CD4-positive, alpha-beta memory T cell (primary cell): ENCODE data around the gene DCST2. TPM values are rescaled to one million over a fixed set of nuclear protein-coding genes. Genes with fewer than 3 reads are reported as not detected.

Source experiments
- CTCF ChIA-PET: fragments of 350-600 bp; sonication (Branson Sonifier 250); formaldehyde crosslinking; loops from one replicate; lab custom pipeline; 2021; ENCODE audit warnings: inconsistent platforms; ENCODE audit not compliant: partially characterized antibody; lab: Charles Lee
- POLR2A ChIA-PET: fragments of 350-600 bp; sonication (Branson Sonifier 250); formaldehyde crosslinking; loops from one replicate; lab custom pipeline; 2021; ENCODE audit not compliant: partially characterized antibody; lab: Charles Lee
- DNase-seq, 5 donors: peaks; one replicate each; pipeline versions ENCODE4 v3.0.0 to v3.0.0-alpha.2; 2020 to 2022; ENCODE audit warnings: mixed read lengths in 1 of 5
- H3K27ac ChIP-seq: one replicate; pipeline ENCODE4 v1.7.0; 2013; ENCODE audit warnings: low read depth, low read length
- H3K27me3 ChIP-seq: 2 replicates; pipeline ENCODE4 v1.7.0; 2013; ENCODE audit warnings: mild to moderate bottlenecking, low read length, moderate library complexity; ENCODE audit not compliant: insufficient read depth
- H3K36me3 ChIP-seq: 2 replicates; pipeline ENCODE4 v1.7.0; 2013; ENCODE audit warnings: mild to moderate bottlenecking, low read length, moderate library complexity; ENCODE audit not compliant: insufficient read depth
- H3K4me1 ChIP-seq: 2 replicates; pipeline ENCODE4 v1.7.0; 2013; ENCODE audit warnings: mild to moderate bottlenecking, low read length, moderate library complexity; ENCODE audit not compliant: insufficient read depth
- H3K4me3 ChIP-seq, 2 donors: one replicate each; pipeline ENCODE4 v1.7.0; 2013; ENCODE audit warnings: low read length in 2 of 2, mild to moderate bottlenecking in 1 of 2
- H3K9me3 ChIP-seq, 2 donors: one replicate each; pipeline ENCODE4 v1.7.0; 2013; ENCODE audit warnings: low read length in 2 of 2, control low read depth in 1 of 2; ENCODE audit not compliant: control insufficient read depth in 1 of 2
- H3K27ac Mint-ChIP-seq, 7 donors: one replicate each; pipeline ENCODE4 v1.8.0; 2020 to 2021; ENCODE audit warnings: mixed read lengths in 7 of 7, mild to moderate bottlenecking in 6 of 7, inconsistent platforms in 3 of 7, moderate library complexity in 3 of 7
- H3K27me3 Mint-ChIP-seq, 2 donors: one replicate each; pipeline ENCODE4 v1.8.0; 2020 to 2021; ENCODE audit warnings: mixed read lengths in 2 of 2
- H3K36me3 Mint-ChIP-seq, 2 donors: one replicate each; pipeline ENCODE4 v1.8.0; 2020 to 2021; ENCODE audit warnings: mixed read lengths in 2 of 2, inconsistent platforms in 1 of 2, mild to moderate bottlenecking in 1 of 2
- H3K4me1 Mint-ChIP-seq, 4 donors: one replicate each; pipeline ENCODE4 v1.8.0; 2020 to 2021; ENCODE audit warnings: mixed read lengths in 4 of 4, mild to moderate bottlenecking in 1 of 4
- H3K4me3 Mint-ChIP-seq, 8 donors: one replicate each; pipeline ENCODE4 v1.8.0; 2020 to 2021; ENCODE audit warnings: mixed read lengths in 8 of 8, mild to moderate bottlenecking in 7 of 8, moderate library complexity in 6 of 8, inconsistent platforms in 3 of 8
- H3K9me3 Mint-ChIP-seq, 8 donors: one replicate each; pipeline ENCODE4 v1.8.0; 2020 to 2021; ENCODE audit warnings: mixed read lengths in 8 of 8, mild to moderate bottlenecking in 5 of 8, inconsistent platforms in 3 of 8, moderate library complexity in 1 of 8
- intact Hi-C: fragments of 100-400 bp; cut with micrococcal nuclease; formaldehyde crosslinking; loops from one replicate; pipeline ENCODE4 v1.15.1; 2023
- polyA plus RNA-seq, 2 donors: library from polyadenylated mRNA; unstranded; fragments of 300-500 nt; fragmentation: Illumina TruSeq; gene quantifications; one replicate each; pipeline ENCODE4 v1.2.3, GENCODE V29; 2021
- total RNA-seq, 2 experiments: library from RNA; stranded (reverse); gene quantifications; one replicate each; pipeline ENCODE4 v1.2.3, GENCODE V29; 2021

DCST2 gene
- total and polyA plus RNA-seq, 4 experiments from 2014 or later, result 4.0 to 4.1 TPM; not detected in 2

GRCh38 chr1:155016231-155016831, 17.2 kb downstream of the DCST2 start:
- peak overlapping the region in 1 of 2 donors; percentile 11 for H3K4me3 ChIP-seq
- DNase-seq, result peak in 1 of 5 donors; percentile 38

GRCh38 chr1:155015527-155016230, 17.9 kb downstream of the DCST2 start:
- ChIA-PET POLR2A (interaction anchor here (1.8 to 38.9 kb wide), 7 partner anchors 8 to 124 kb away, joined by 4 to 1543 read pairs (median 67); partner anchors contain the start of genes CKS1B, FLAD1, LENEP and PBXIP1), CTCF (interaction anchor here (1.2 to 18.7 kb wide), 13 partner anchors 8 to 456 kb away, joined by 3 to 381 read pairs (median 26); partner anchors contain the start of genes ADAM15, CKS1B, FLAD1 and LENEP)
- peaks cover 45 to 83% (median 70%) of the 10 kb centered on the region in 4 donors for H3K4me1 Mint-ChIP-seq
- Histone ChIP-seq H3K4me1 (peaks cover 80% of the 10 kb centered on the region), H3K27me3 (no peaks in the 10 kb centered on the region), H3K9me3 (no peaks in the 10 kb centered on the region), H3K36me3 (peaks cover 8% of the 10 kb centered on the region), H3K27ac (peak overlapping the region; percentile 86), H3K4me3 (peak overlapping the region in 1 of 2 donors; percentile 11)
- peak overlapping the region; percentile 66 to 86 (median 76) for H3K4me3 Mint-ChIP-seq
- H3K9me3 Mint-ChIP-seq, result peaks cover 0 to 3% (median 0%) of the 10 kb centered on the region in 8 donors
- H3K27ac Mint-ChIP-seq, result peak overlapping the region; percentile 85 to 96 (median 93)
- H3K27me3 Mint-ChIP-seq, result no peaks in the 10 kb centered on the region
- H3K36me3 Mint-ChIP-seq, result peaks cover 13 to 33% of the 10 kb centered on the region in 2 donors
- peak in 2 of 5 donors; percentile 24 to 37 for DNase-seq
- intact Hi-C loops, result no loop called here

More at GRCh38 chr1:155016231-155016831, 17.2 kb downstream of the DCST2 start:
- Mint-ChIP-seq H3K36me3 (peaks cover 13 to 33% of the 10 kb centered on the region in 2 donors), H3K4me1 (peaks cover 45 to 78% (median 67%) of the 10 kb centered on the region in 4 donors), H3K9me3 (peaks cover 0 to 3% (median 0%) of the 10 kb centered on the region in 8 donors), H3K4me3 (peak overlapping the region; percentile 67 to 86 (median 76)), H3K27me3 (no peaks in the 10 kb centered on the region), H3K27ac (peak overlapping the region; percentile 85 to 96 (median 93))
- Histone ChIP-seq H3K27me3 (no peaks in the 10 kb centered on the region), H3K4me1 (peaks cover 73% of the 10 kb centered on the region), H3K27ac (peak overlapping the region; percentile 86), H3K36me3 (peaks cover 8% of the 10 kb centered on the region), H3K9me3 (no peaks in the 10 kb centered on the region)
- ChIA-PET POLR2A (interaction anchor here (1.5 to 38.9 kb wide), 9 partner anchors 9 to 124 kb away, joined by 4 to 1543 read pairs (median 51); partner anchors contain the start of genes CKS1B, FLAD1, LENEP and PBXIP1), CTCF (interaction anchor here (0.7 to 18.7 kb wide), 16 partner anchors 8 to 456 kb away, joined by 3 to 381 read pairs (median 16); partner anchors contain the start of genes ADAM15, CKS1B, FLAD1 and LENEP)
- intact Hi-C loops, result no loop called here

DNA sequence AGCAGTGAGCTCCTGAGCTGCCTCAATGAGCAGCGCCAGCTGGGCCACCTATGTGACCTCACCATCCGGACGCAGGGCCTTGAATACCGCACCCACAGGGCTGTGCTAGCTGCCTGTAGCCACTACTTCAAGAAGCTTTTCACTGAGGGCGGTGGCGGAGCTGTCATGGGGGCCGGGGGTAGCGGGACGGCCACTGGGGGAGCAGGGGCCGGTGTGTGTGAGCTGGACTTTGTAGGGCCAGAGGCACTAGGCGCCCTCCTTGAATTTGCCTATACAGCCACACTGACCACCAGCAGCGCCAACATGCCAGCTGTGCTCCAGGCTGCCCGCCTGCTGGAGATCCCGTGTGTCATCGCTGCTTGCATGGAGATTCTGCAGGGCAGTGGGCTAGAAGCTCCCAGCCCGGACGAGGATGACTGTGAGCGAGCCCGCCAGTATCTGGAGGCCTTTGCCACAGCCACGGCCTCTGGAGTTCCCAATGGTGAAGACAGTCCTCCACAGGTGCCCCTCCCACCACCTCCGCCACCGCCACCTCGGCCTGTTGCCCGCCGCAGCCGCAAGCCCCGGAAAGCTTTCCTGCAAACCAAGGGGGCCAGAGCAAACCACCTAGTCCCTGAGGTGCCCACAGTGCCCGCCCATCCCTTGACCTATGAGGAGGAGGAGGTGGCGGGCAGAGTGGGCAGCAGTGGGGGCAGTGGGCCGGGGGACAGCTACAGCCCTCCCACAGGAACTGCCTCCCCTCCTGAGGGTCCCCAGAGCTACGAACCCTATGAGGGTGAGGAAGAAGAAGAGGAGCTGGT, 18.7 kb downstream of the DCST2 start:
- no peaks in the 10 kb centered on the region for H3K9me3 ChIP-seq
- DNase-seq, result peak in 1 of 5 donors; percentile 6
- H3K27me3 ChIP-seq, result no peaks in the 10 kb centered on the region
- peaks cover 88% of the 10 kb centered on the region for H3K4me1 ChIP-seq
- peaks cover 43 to 87% (median 71%) of the 10 kb centered on the region in 4 donors for H3K4me1 Mint-ChIP-seq
- H3K36me3 Mint-ChIP-seq, result peaks cover 13 to 38% of the 10 kb centered on the region in 2 donors
- H3K27me3 Mint-ChIP-seq, result no peaks in the 10 kb centered on the region
- POLR2A ChIA-PET, result interaction anchor here (1.0 to 38.9 kb wide), 7 partner anchors 7 to 78 kb away, joined by 3 to 1543 read pairs (median 67); partner anchors contain the start of genes CKS1B, FLAD1, LENEP and PBXIP1
- H3K27ac ChIP-seq, result peak overlapping the region; percentile 86
- intact Hi-C loops, result no loop called here
- peaks cover 8% of the 10 kb centered on the region for H3K36me3 ChIP-seq
- H3K9me3 Mint-ChIP-seq, result peaks cover 0 to 3% (median 0%) of the 10 kb centered on the region in 8 donors
- peak overlapping the region; percentile 6 to 96 (median 94) for H3K27ac Mint-ChIP-seq
- H3K4me3 ChIP-seq, result no peak overlapping the region
- CTCF ChIA-PET, result interaction anchor here (1.2 to 18.7 kb wide), 6 partner anchors 16 to 77 kb away, joined by 4 to 381 read pairs (median 54); partner anchors contain the start of genes CKS1B, FLAD1, LENEP and PBXIP1
- peak overlapping the region in 3 of 8 donors; percentile 20 to 93 (median 54) for H3K4me3 Mint-ChIP-seq

DNA sequence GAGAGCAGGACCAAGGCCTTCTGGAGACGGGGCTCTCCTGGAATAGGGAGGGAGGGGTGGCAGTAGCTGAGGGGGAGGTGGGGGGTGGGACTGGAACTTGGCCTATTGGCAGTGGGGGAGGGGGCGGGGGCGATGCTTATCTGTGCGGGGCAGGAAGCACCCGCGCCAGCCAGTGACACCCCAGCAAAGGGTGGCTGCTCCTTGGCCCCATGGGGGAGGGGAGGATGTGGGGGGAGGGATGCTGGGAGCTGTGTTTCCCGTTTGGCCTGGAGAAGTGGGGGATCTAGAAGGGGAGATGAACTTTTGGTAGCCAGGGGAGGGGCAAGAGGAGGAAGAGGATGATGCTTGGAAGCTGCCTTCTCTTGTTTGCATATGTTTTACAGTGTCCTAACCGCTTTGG, 19.9 kb downstream of the DCST2 start:
- no peaks in the 10 kb centered on the region for H3K27me3 Mint-ChIP-seq
- peak overlapping the region; percentile 90 to 97 (median 94) for H3K27ac Mint-ChIP-seq
- peak overlapping the region; percentile 72 to 98 (median 88) for H3K4me3 Mint-ChIP-seq

GRCh38 chr1:155012776-155013602, 20.6 kb downstream of the DCST2 start:
- H3K27me3 ChIP-seq, result no peaks in the 10 kb centered on the region
- ChIA-PET CTCF (interaction anchor here (0.7 to 18.7 kb wide), 10 partner anchors 8 to 453 kb away, joined by 3 to 381 read pairs (median 4); partner anchors contain the start of genes CKS1B, FLAD1, LENEP and PMVK), POLR2A (interaction anchor here (0.5 to 38.9 kb wide), 13 partner anchors 10 to 844 kb away, joined by 3 to 1543 read pairs (median 5); partner anchors contain the start of genes ADAM15, CKS1B, FLAD1 and GON4L)
- intact Hi-C loops, result no loop called here
- H3K36me3 ChIP-seq, result peaks cover 8% of the 10 kb centered on the region
- peak in 1 of 5 donors; percentile 5 for DNase-seq
- Mint-ChIP-seq H3K27ac (peak overlapping the region; percentile 62 to 97 (median 94)), H3K27me3 (no peaks in the 10 kb centered on the region), H3K4me1 (peaks cover 39 to 93% (median 65%) of the 10 kb centered on the region in 4 donors), H3K4me3 (peak overlapping the region; percentile 72 to 98 (median 88)), H3K9me3 (peaks cover 0 to 3% (median 0%) of the 10 kb centered on the region in 8 donors), H3K36me3 (peaks cover 9 to 43% of the 10 kb centered on the region in 2 donors)
- H3K9me3 ChIP-seq, result no peaks in the 10 kb centered on the region
- peak overlapping the region; percentile 4 to 23 for H3K4me3 ChIP-seq
- H3K4me1 ChIP-seq, result peaks cover 91% of the 10 kb centered on the region
- H3K27ac ChIP-seq, result peak overlapping the region; percentile 86

More for the DNA sequence above, 19.9 kb downstream of the DCST2 start:
- Histone ChIP-seq H3K36me3 (peaks cover 8% of the 10 kb centered on the region), H3K9me3 (no peaks in the 10 kb centered on the region), H3K27me3 (no peaks in the 10 kb centered on the region), H3K27ac (peak overlapping the region; percentile 86), H3K4me3 (peak overlapping the region; percentile 4 to 23), H3K4me1 (peaks cover 91% of the 10 kb centered on the region)
- POLR2A ChIA-PET, result interaction anchor here (0.5 to 38.9 kb wide), 12 partner anchors 9 to 844 kb away, joined by 3 to 1543 read pairs (median 5); partner anchors contain the start of genes ADAM15, CKS1B, FLAD1 and GON4L
- intact Hi-C loops, result no loop called here
- Mint-ChIP-seq H3K9me3 (peaks cover 0 to 3% (median 0%) of the 10 kb centered on the region in 8 donors), H3K4me1 (peaks cover 37 to 87% (median 62%) of the 10 kb centered on the region in 4 donors), H3K36me3 (peaks cover 9 to 43% of the 10 kb centered on the region in 2 donors)
- CTCF ChIA-PET, result interaction anchor here (0.7 to 18.7 kb wide), 5 partner anchors 14 to 77 kb away, joined by 4 to 381 read pairs (median 4); partner anchors contain the start of genes CKS1B, FLAD1, LENEP and PMVK
- DNase-seq, result peak in 4 of 5 donors; percentile 48 to 64 (median 48)
